ENCODE results near the gene IRGQ.

Gene IRGQ

GRCh38 chr19:43618921-43619261 lies 23.0 kb upstream of the IRGQ start:
- DNase-seq (ENCODE audit: low read depth) = peak; percentile 83
- H3K4me3 ChIP-seq (ENCODE audit: low read depth, low read length) = peak overlapping the region; percentile 69
- no peak for TF ChIP-seq CTCF (IDR thresholded peaks at IDR 0.05; ENCODE audit: insufficient read depth, low read depth, low read length, missing control alignments)

GRCh38 chr19:43616954-43617353 lies 21.0 kb upstream of the IRGQ start:
- H3K4me3 ChIP-seq (ENCODE audit: low read depth, low read length) = no peak overlapping the region
- no peak for DNase-seq (ENCODE audit: low read depth)
- no peak for TF ChIP-seq CTCF (IDR thresholded peaks at IDR 0.05; ENCODE audit: insufficient read depth, low read depth, low read length, missing control alignments)

- TF ChIP-seq CTCF (IDR thresholded peaks at IDR 0.05; ENCODE audit: insufficient read depth, low read depth, low read length, missing control alignments) = no peak
- no peak overlapping the region for H3K4me3 ChIP-seq (ENCODE audit: low read depth, low read length)
- no peak for DNase-seq (ENCODE audit: low read depth)
These were observed 20.4 kb upstream of the IRGQ start for GRCh38 chr19:43616306-43616705.

GRCh38 chr19:43612374-43612773 lies 16.4 kb upstream of the IRGQ start:
- no peak for DNase-seq (ENCODE audit: low read depth)
- no peak overlapping the region for H3K4me3 ChIP-seq (ENCODE audit: low read depth, low read length)
- TF ChIP-seq CTCF (IDR thresholded peaks at IDR 0.05; ENCODE audit: insufficient read depth, low read depth, low read length, missing control alignments) = no peak

- no peak for DNase-seq (ENCODE audit: low read depth)
- no peak within 1 kb of the TSS for H3K4me3 ChIP-seq (ENCODE audit: low read depth, low read length)
- no peak for TF ChIP-seq CTCF (IDR thresholded peaks at IDR 0.05; ENCODE audit: insufficient read depth, low read depth, low read length, missing control alignments)
These were observed 15.9 kb upstream of the IRGQ start, which contains the start of gene SRRM5 for GRCh38 chr19:43611788-43612187. SRRM5 (plus strand) TSS chr19:43612088; CDS start chr19:43612122, 34 bp downstream.

GRCh38 chr19:43610493-43610892 lies 14.6 kb upstream of the IRGQ start:
- no peak for DNase-seq (ENCODE audit: low read depth)
- no peak for TF ChIP-seq CTCF (IDR thresholded peaks at IDR 0.05; ENCODE audit: insufficient read depth, low read depth, low read length, missing control alignments)
- no peak overlapping the region for H3K4me3 ChIP-seq (ENCODE audit: low read depth, low read length)

- no peak overlapping the region for H3K4me3 ChIP-seq (ENCODE audit: low read depth, low read length)
- no peak for TF ChIP-seq CTCF (IDR thresholded peaks at IDR 0.05; ENCODE audit: insufficient read depth, low read depth, low read length, missing control alignments)
- DNase-seq (ENCODE audit: low read depth) = no peak
These were observed 13.9 kb upstream of the IRGQ start for GRCh38 chr19:43609872-43610271.

Data from GM12865 (cell line).